Inferior parietal cortex (tissue), 1 donor: ENCODE data around the gene IRS1.

Experiments used
- DNase-seq: peaks from one replicate; pipeline ENCODE4 v3.0.0-alpha.2; 2016; ENCODE audit errors: extremely low spot score

IRS1 gene

GRCh38 chr2:226758921-226759640 lies 40.5 kb downstream of the IRS1 start:
- DNase-seq = no peak

DNA sequence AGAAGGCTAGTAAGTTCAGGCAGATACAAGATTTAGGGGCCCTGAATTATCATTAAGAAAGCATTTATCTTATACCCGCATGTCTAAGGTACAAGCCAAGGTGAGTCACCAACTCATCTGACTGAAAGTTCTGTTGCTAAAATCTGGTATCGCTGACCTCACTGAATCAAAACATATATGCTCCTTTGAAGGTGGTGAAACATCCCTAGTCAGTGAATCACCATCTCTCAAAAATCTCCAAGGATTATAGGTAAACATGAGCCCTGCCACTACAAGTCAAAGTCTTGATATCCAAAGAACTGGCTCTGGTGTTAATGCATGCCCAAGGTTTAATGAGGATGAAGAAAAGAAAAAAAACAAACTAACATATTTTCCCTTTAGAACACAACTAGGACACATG lies 43.5 kb downstream of the IRS1 start:
- DNase-seq = no peak

- no peak for DNase-seq
These were observed 44.0 kb downstream of the IRS1 start for GRCh38 chr2:226755631-226756030.

GRCh38 chr2:226754821-226755604 lies 44.6 kb downstream of the IRS1 start:
- no peak for DNase-seq

- no peak for DNase-seq
These were observed 46.7 kb downstream of the IRS1 start for GRCh38 chr2:226752887-226753286.

GRCh38 chr2:226747288-226747687 lies 52.3 kb downstream of the IRS1 start:
- DNase-seq = no peak

DNA sequence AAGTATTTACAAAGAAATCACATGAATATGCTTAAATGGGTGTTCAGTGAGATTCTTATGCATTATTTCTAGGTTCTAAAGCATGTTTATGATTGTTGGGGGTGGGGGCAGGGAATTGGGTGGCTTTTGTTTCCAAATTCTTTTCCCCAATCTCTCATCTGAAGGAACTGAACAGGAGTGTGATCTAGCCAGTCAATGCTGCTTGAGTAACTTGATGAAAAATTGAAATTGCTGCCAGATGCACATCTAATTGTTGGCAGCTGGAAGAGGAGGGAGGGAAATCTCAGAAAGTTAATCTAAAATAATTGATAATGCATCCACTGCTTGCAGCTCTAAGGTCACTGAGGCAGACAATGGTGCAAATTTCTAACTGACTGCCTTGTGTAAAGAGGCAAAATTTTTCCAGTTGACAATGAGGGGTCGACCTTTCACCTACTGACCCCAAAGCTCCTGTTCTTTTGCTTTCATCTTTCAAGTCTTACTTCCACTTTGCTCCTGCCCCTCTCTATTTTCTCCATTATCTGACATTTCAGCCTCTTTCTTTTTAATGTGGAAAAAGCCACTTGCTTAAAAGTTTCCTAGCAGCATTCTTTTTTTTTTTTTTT lies 53.3 kb downstream of the IRS1 start:
- DNase-seq = no peak

- no peak for DNase-seq
These were observed 55.7 kb downstream of the IRS1 start for GRCh38 chr2:226743915-226744314.

- peak; percentile 26 for DNase-seq
These were observed 57.3 kb downstream of the IRS1 start for GRCh38 chr2:226742347-226742746.

DNA sequence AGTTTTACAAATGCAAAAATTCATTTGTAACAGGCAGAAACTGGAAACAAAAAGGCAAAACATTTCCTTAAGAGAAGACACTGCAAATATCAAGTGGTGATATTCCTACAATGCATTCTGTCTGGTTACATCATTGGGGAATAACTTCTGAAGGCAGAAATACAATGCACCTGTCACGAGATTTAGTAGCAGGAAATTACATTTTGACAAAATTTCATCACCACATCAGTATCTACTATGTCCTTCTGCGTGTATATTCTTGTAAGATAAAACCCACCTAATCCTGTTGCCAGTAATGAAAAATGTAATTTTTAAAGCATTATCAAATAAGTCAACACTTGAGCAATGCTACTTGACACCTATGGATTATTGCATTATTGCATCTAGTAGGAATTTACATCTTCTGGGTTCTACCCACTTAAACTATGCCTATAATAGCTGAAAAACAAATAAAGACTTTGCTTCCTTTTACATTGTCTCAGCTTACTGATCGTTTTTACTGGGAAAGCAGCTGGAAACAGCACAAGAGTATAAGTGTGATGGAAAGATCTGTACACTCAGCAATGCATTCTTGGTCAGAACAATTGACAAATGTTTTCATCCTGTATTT lies 59.5 kb downstream of the IRS1 start:
- no peak for DNase-seq

DNA sequence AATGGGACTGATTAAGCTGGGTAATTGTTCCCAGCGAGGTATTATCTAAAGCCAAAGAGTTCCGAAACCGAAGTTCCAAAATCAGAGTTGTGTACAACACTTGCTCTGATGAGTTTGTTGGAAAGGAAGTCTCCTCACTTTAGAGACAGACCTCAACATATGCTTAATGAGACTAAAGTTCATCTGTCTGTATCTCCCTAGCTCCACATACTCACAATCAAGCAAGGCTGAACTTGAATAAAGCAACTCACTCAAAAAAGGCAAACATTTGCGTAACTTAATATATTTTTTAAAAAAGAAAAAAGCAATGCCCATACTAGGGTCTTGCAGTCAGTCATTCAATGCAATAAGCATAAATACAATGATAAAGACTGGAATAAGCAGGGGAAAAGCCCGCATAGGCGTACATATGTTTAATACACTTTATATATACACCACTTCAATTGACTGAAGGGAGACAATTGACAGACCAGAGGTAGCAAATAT lies 60.0 kb downstream of the IRS1 start:
- no peak for DNase-seq

DNA sequence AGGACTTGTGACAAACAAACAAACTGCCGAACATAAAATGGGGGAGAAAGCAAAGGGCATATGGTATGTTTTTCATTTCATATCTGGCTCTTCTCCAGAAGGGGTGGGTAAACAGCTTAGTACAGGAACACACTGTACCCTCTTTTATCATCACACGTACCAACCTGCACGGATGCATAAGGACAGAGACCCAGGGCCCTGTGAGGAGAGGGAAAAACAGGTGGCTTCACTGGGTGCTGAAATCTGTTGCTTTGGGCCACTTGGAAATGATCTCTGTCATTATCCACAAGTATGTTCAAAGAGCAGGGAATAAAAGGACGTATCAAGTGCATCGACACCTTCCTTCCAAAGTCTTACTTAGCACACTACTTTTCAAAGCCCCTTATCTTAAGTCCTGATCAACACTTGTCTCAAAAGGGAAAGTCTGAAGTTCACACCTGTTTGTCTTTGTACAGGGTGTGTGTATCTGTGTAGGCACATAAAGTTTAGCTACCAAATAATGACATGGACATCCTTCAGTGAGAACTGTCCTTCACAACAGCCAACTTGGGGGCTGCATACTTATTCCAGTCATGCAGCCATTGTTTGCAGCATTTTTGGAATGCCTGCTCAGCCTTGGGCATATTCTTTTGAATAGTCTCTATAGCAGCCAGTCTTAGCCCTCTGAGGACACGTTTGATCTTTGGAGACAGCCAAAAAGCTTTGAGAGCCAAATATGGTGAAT lies 60.6 kb downstream of the IRS1 start:
- DNase-seq = no peak

GRCh38 chr2:226738191-226738820 lies 61.3 kb downstream of the IRS1 start:
- no peak for DNase-seq

DNA sequence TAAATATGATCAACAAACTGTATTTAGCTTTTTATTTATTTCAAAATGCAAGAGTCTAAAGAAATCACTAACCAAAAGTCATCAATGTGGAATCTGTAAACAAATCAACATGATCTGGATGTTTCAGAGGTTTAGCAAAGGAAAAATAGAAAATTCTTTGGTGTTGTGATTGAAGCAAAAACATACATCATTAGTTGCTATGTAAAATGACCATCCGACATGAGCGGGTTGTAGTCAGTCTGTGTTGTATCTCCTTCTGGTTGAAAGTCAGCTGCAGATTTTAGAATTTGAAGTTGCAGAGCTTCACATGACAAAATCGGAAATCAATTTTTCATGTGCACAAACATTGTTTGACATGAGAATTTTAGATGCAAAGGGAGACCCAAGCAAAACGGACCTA lies 63.2 kb downstream of the IRS1 start:
- no peak for DNase-seq

DNA sequence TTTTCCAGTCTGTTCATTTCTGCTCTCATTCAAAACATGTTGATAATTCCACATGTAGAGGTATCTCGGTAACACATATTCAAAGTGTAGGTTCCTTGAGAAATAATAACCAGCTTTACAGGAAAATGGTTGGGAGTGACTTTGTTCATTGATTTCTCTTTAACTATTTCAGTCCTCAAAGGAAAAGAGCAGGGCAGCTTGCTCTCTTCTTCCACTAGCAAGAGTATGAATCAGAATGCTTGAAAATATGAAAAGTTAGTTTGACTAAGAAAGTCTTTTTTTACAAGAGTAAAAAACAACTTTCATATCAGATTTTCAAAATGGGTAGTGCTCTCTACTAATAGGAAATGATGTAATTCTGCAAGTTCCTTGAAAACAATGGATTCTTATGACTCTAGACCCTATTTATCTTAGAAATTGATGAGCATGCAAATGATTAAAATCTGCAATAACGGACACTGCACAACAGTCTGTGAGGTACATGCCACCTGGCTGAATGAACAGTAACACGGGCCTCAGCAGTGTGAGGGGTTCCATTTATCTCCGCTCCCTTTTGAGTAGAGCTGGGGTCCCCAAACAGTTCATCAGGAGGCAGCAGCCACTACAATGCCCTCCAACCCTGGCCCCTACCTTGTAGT lies 65.6 kb downstream of the IRS1 start:
- DNase-seq = no peak

DNA sequence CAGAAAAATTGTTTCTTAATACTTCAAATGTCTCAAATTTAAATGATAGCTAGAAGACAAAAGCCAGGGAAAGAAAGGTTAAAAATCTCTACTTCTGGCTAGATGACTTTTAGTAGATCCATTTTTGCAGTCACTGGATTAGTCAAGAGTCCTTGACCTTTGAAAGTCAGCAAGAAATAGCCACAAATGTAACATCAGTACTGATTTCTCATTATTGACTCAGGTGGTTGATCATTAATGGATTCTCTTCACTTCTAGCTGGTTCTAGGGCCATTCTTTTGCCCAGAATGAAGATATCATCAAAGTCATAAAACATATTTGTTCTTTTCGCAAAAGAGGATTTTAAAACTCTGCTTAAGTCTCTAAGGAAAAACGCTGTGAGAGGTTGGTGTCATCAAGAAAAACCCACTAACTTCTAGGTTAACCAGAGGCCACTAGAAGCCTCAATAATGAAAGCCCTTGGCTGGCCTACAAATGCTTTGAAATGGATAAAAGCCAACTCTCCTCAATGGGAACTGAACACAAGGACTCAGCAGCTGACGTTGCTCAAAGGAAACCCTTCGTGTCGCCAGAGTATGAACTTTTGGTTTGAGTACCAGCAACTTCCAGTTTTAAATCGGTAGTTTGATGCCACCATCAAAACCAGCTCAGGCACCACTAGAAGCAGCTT lies 66.3 kb downstream of the IRS1 start:
- DNase-seq = no peak

GRCh38 chr2:226732478-226733188 lies 67.0 kb downstream of the IRS1 start:
- no peak for DNase-seq

- DNase-seq = no peak
These were observed 69.1 kb downstream of the IRS1 start for GRCh38 chr2:226730481-226730880.

DNA sequence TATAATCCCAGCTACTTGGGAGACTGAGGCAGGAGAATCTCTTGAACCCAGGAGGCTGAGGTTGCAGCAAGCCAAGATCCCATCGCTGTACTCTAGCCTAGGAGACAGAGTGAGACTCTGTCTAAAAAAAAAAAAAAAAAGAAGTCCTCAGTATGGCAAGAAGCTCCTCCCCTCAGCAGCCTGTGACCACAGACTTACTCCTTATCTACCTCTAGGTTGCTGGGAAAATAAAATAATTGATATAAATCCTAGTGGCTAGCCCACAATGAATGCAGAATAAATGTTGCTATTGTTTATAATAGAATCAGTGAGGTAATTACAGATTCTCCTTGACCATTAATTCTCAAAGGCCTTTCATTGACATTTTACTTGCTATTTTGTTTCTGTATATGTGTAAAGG lies 70.6 kb downstream of the IRS1 start:
- DNase-seq = no peak
